Neural progenitor cell (in vitro differentiated cells): ENCODE results near the gene S1PR2. TPM values are rescaled to one million over a fixed set of nuclear protein-coding genes. Genes with fewer than 3 reads are reported as not detected.

Experiments
- DNase-seq: peaks from one replicate; pipeline ENCODE4 v3.0.0-alpha.2; 2016; ENCODE audit warnings: low spot score
- H2AFZ ChIP-seq: fragments of 200-600 bp; sonication (generic); replicated peaks from 2 replicates; pipeline ENCODE4 v1.6.1; 2016; ENCODE audit warnings: antibody characterized with exemption
- H3F3A ChIP-seq: fragments of 200-600 bp; sonication (generic); 2 replicates; pipeline ENCODE4 v1.6.1; 2016; ENCODE audit warnings: antibody characterized with exemption, low read depth
- H3K27ac ChIP-seq: fragments of 200-600 bp; sonication (generic); 2 replicates; pipeline ENCODE4 v1.5.1; 2016; ENCODE audit warnings: mild to moderate bottlenecking
- H3K27me3 ChIP-seq: fragments of 200-600 bp; sonication (generic); 2 replicates; pipeline ENCODE4 v1.6.1; 2016; ENCODE audit warnings: mild to moderate bottlenecking, moderate library complexity
- H3K36me3 ChIP-seq: fragments of 200-600 bp; sonication (generic); 2 replicates; pipeline ENCODE4 v1.5.1; 2016
- H3K4me1 ChIP-seq: fragments of 200-600 bp; sonication (generic); 2 replicates; pipeline ENCODE4 v1.6.1; 2016; ENCODE audit warnings: mixed run types
- H3K4me2 ChIP-seq: fragments of 200-600 bp; sonication (generic); 2 replicates; pipeline ENCODE4 v1.6.1; 2016
- H3K4me3 ChIP-seq: fragments of 200-600 bp; sonication (generic); 2 replicates; pipeline ENCODE4 v1.5.1; 2016
- H3K79me2 ChIP-seq: fragments of 200-600 bp; sonication (generic); 2 replicates; pipeline ENCODE4 v1.6.1; 2016; ENCODE audit warnings: low read depth
- H3K9ac ChIP-seq: fragments of 200-600 bp; sonication (generic); 2 replicates; pipeline ENCODE4 v1.6.1; 2016
- H3K9me3 ChIP-seq: fragments of 200-600 bp; sonication (generic); 2 replicates; pipeline ENCODE4 v1.5.1; 2016; ENCODE audit warnings: low read depth
- H4K20me1 ChIP-seq: fragments of 200-600 bp; sonication (generic); 2 replicates; pipeline ENCODE4 v1.6.1; 2016; ENCODE audit warnings: low read depth
- H3K27ac Mint-ChIP-seq: 3 replicates; pipeline ENCODE4 v1.8.0; 2021; ENCODE audit warnings: mixed read lengths
- H3K27me3 Mint-ChIP-seq: 2 replicates; pipeline ENCODE4 v1.8.0; 2022; ENCODE audit warnings: low read depth, mild to moderate bottlenecking, inconsistent platforms, moderate library complexity, mixed read lengths; ENCODE audit not compliant: insufficient read depth
- H3K36me3 Mint-ChIP-seq: 3 replicates; pipeline ENCODE4 v1.8.0; 2021; ENCODE audit warnings: mixed read lengths
- H3K4me1 Mint-ChIP-seq: 3 replicates; pipeline ENCODE4 v1.8.0; 2021; ENCODE audit warnings: mixed read lengths
- H3K4me3 Mint-ChIP-seq: 3 replicates; pipeline ENCODE4 v1.8.0; 2021; ENCODE audit warnings: mild to moderate bottlenecking, moderate library complexity, mixed read lengths
- H3K9me3 Mint-ChIP-seq: 3 replicates; pipeline ENCODE4 v1.8.0; 2020; ENCODE audit warnings: mixed read lengths
- CTCF ChIP-seq: fragments of 200-600 bp; sonication (generic); IDR thresholded peaks from 2 replicates; pipeline ENCODE4 v1.5.1; 2017; ENCODE audit warnings: antibody characterized with exemption, mild to moderate bottlenecking
- EZH2 ChIP-seq: fragments of 200-600 bp; sonication (generic); IDR thresholded peaks from 2 replicates; pipeline ENCODE4 v1.6.1; 2017; ENCODE audit warnings: antibody characterized with exemption, mild to moderate bottlenecking, moderate library complexity
- EZH2phosphoT487 ChIP-seq: fragments of 200-600 bp; sonication (generic); IDR thresholded peaks from 2 replicates; pipeline ENCODE4 v1.6.1; 2017; ENCODE audit warnings: antibody characterized with exemption
- total RNA-seq: library from RNA; depleted of rRNA; stranded (reverse); fragments of >200 nt; gene quantifications from 2 replicates; pipeline ENCODE4 v1.2.3, GENCODE V29; 2015; ENCODE audit warnings: low replicate concordance

The S1PR2 gene
- total RNA-seq, 1 donor from 2014 or later, result 8.5 TPM

GRCh38 chr19:10270616-10271394, 39.7 kb upstream of the S1PR2 start, which contains the start of gene ICAM1:
TSS of gene ICAM1 (plus strand) at chr19:10271120. CDS start at chr19:10271160, 40 bp downstream.
- H2AFZ ChIP-seq, result peak within 1 kb of the TSS; percentile 74
- peak; percentile 71 for DNase-seq
- Mint-ChIP-seq H3K4me3 (peak within 1 kb of the TSS; percentile 35), H3K36me3 (no peaks in the 10 kb centered on the region), H3K4me1 (no peaks in the 10 kb centered on the region), H3K9me3 (no peaks in the 10 kb centered on the region), H3K27ac (no peak within 1 kb of the TSS), H3K27me3 (peaks cover 34% of the 10 kb centered on the region)
- H3K27me3 ChIP-seq, result peaks cover 61% of the 10 kb centered on the region
- peak within 1 kb of the TSS; percentile 64 for H3K4me2 ChIP-seq
- no peak within 1 kb of the TSS for H3K27ac ChIP-seq
- H3K9ac ChIP-seq, result no peak within 1 kb of the TSS
- peak within 1 kb of the TSS; percentile 34 for H3K4me3 ChIP-seq
- peaks cover 18% of the 10 kb centered on the region for H3F3A ChIP-seq
- no peaks in the 10 kb centered on the region for H3K9me3 ChIP-seq
- TF ChIP-seq EZH2 (peak; percentile 35), CTCF (no peak), EZH2phosphoT487 (peak; percentile 63)
- no peaks in the 10 kb centered on the region for H4K20me1 ChIP-seq
- H3K36me3 ChIP-seq, result no peaks in the 10 kb centered on the region
- no peaks in the 10 kb centered on the region for H3K79me2 ChIP-seq
- H3K4me1 ChIP-seq, result no peaks in the 10 kb centered on the region

- DNase-seq, result peak; percentile 20
- H3F3A ChIP-seq, result peaks cover 18% of the 10 kb centered on the region
- H3K27me3 ChIP-seq, result peaks cover 61% of the 10 kb centered on the region
- H3K4me2 ChIP-seq, result peak overlapping the region; percentile 64
- no peak overlapping the region for H3K27ac ChIP-seq
- H2AFZ ChIP-seq, result peak overlapping the region; percentile 74
- H3K4me3 ChIP-seq, result peak overlapping the region; percentile 33
- H3K27me3 Mint-ChIP-seq, result peaks cover 33% of the 10 kb centered on the region
- no peak overlapping the region for H3K4me3 Mint-ChIP-seq
- H3K36me3 Mint-ChIP-seq, result no peaks in the 10 kb centered on the region
- H3K79me2 ChIP-seq, result no peaks in the 10 kb centered on the region
- TF ChIP-seq CTCF (no peak), EZH2phosphoT487 (peak; percentile 79), EZH2 (peak; percentile 81)
- H3K9ac ChIP-seq, result no peak overlapping the region
- H3K27ac Mint-ChIP-seq, result no peak overlapping the region
- H3K4me1 Mint-ChIP-seq, result no peaks in the 10 kb centered on the region
- H3K4me1 ChIP-seq, result no peaks in the 10 kb centered on the region
- no peaks in the 10 kb centered on the region for H3K9me3 ChIP-seq
- H4K20me1 ChIP-seq, result no peaks in the 10 kb centered on the region
- no peaks in the 10 kb centered on the region for H3K36me3 ChIP-seq
- no peaks in the 10 kb centered on the region for H3K9me3 Mint-ChIP-seq
Measured at GRCh38 chr19:10270180-10270615, 39.1 kb upstream of the S1PR2 start.

GRCh38 chr19:10269333-10270179, 38.4 kb upstream of the S1PR2 start:
- DNase-seq, result peak; percentile 87
- Mint-ChIP-seq H3K27ac (no peak overlapping the region), H3K4me3 (peak overlapping the region; percentile 68), H3K27me3 (peaks cover 27% of the 10 kb centered on the region), H3K36me3 (no peaks in the 10 kb centered on the region), H3K4me1 (no peaks in the 10 kb centered on the region), H3K9me3 (no peaks in the 10 kb centered on the region)
- H3K9me3 ChIP-seq, result no peaks in the 10 kb centered on the region
- no peak overlapping the region for H3K27ac ChIP-seq
- peak overlapping the region; percentile 74 for H2AFZ ChIP-seq
- H3K4me3 ChIP-seq, result peak overlapping the region; percentile 34
- H3K36me3 ChIP-seq, result no peaks in the 10 kb centered on the region
- no peak overlapping the region for H3K9ac ChIP-seq
- no peaks in the 10 kb centered on the region for H3K4me1 ChIP-seq
- peak overlapping the region; percentile 64 for H3K4me2 ChIP-seq
- H4K20me1 ChIP-seq, result no peaks in the 10 kb centered on the region
- H3K27me3 ChIP-seq, result peaks cover 56% of the 10 kb centered on the region
- peaks cover 18% of the 10 kb centered on the region for H3F3A ChIP-seq
- no peaks in the 10 kb centered on the region for H3K79me2 ChIP-seq
- TF ChIP-seq EZH2phosphoT487 (no peak), CTCF (peak; percentile 96), EZH2 (peak; percentile 78)
